ENCODE data around the gene VEGFC.

DNA sequence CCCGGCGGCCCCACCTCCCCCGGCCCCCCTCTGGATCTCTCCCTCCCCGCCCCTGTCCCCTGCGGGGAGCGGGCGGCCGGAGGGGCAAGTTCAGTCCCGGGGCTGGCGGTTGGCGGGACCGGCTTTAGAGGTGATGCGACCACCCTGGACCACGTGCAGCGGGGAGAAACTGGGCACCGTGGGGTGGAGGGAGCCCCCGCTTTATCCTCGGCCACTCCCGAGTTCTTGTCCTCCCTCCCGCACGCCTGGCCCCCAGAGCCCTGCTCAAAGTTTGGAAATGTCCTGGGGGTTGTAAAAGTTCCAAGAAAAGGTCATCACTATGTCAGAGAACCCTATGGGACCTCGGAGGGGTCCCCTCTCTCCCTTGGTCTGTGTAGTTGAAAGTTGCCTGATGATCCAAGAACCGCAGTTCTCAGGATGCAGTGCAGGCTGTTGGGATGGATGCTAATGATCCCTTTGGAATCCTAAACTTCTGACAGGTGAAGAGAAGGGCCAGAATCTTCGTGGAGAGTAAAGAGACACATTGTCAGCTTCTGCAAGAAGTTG, 411 bp upstream of the VEGFC start:
- TF ChIP-seq, protein P1, sequence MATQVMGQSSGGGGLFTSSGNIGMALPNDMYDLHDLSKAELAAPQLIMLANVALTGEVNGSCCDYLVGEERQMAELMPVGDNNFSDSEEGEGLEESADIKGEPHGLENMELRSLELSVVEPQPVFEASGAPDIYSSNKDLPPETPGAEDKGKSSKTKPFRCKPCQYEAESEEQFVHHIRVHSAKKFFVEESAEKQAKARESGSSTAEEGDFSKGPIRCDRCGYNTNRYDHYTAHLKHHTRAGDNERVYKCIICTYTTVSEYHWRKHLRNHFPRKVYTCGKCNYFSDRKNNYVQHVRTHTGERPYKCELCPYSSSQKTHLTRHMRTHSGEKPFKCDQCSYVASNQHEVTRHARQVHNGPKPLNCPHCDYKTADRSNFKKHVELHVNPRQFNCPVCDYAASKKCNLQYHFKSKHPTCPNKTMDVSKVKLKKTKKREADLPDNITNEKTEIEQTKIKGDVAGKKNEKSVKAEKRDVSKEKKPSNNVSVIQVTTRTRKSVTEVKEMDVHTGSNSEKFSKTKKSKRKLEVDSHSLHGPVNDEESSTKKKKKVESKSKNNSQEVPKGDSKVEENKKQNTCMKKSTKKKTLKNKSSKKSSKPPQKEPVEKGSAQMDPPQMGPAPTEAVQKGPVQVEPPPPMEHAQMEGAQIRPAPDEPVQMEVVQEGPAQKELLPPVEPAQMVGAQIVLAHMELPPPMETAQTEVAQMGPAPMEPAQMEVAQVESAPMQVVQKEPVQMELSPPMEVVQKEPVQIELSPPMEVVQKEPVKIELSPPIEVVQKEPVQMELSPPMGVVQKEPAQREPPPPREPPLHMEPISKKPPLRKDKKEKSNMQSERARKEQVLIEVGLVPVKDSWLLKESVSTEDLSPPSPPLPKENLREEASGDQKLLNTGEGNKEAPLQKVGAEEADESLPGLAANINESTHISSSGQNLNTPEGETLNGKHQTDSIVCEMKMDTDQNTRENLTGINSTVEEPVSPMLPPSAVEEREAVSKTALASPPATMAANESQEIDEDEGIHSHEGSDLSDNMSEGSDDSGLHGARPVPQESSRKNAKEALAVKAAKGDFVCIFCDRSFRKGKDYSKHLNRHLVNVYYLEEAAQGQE (IDR thresholded peaks at IDR 0.05; ENCODE audit: insufficient read depth in 1 of 2, low read depth in 2 of 2, low read length in 1 of 2), result no peak
- TF ChIP-seq, protein P2, sequence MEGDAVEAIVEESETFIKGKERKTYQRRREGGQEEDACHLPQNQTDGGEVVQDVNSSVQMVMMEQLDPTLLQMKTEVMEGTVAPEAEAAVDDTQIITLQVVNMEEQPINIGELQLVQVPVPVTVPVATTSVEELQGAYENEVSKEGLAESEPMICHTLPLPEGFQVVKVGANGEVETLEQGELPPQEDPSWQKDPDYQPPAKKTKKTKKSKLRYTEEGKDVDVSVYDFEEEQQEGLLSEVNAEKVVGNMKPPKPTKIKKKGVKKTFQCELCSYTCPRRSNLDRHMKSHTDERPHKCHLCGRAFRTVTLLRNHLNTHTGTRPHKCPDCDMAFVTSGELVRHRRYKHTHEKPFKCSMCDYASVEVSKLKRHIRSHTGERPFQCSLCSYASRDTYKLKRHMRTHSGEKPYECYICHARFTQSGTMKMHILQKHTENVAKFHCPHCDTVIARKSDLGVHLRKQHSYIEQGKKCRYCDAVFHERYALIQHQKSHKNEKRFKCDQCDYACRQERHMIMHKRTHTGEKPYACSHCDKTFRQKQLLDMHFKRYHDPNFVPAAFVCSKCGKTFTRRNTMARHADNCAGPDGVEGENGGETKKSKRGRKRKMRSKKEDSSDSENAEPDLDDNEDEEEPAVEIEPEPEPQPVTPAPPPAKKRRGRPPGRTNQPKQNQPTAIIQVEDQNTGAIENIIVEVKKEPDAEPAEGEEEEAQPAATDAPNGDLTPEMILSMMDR (IDR thresholded peaks at IDR 0.05), result no peak
